HG02798 (cell line): ENCODE measurements around the gene CSNK1E.
"Not testable (repeated sequence)": the region's sequence is repeated elsewhere in the genome, so short reads cannot be mapped to it uniquely, and the experiment has no call there.

Experiments
- ATAC-seq: cut with Tn5 transposase; IDR thresholded peaks from one replicate; pipeline ENCODE4 v1.9.1; 2021; ENCODE audit warnings: mild to moderate bottlenecking; ENCODE audit not compliant: unreplicated experiment, poor library complexity

CSNK1E gene

GRCh38 chr22:38317122-38317994 is at the start of gene CSNK1E:
Gene CSNK1E, minus strand, starts transcription at chr22:38317433. Its CDS starts 3,276 bp downstream, at chr22:38314157.
- peak; percentile 50 for ATAC-seq

- ATAC-seq: not testable (repeated sequence)
Measured at GRCh38 chr22:38365829-38366228, 48.6 kb upstream of the CSNK1E start.

- not testable (repeated sequence) for ATAC-seq
Measured at GRCh38 chr22:38365174-38365573, 47.9 kb upstream of the CSNK1E start.

GRCh38 chr22:38360560-38360959 is 43.3 kb upstream of the CSNK1E start:
- not testable (repeated sequence) for ATAC-seq

GRCh38 chr22:38359817-38360216 is 42.6 kb upstream of the CSNK1E start:
- not testable (repeated sequence) for ATAC-seq

GRCh38 chr22:38357971-38358370 is 40.7 kb upstream of the CSNK1E start:
- ATAC-seq: not testable (repeated sequence)

- no peak for ATAC-seq
Measured at GRCh38 chr22:38355275-38355674, 38.0 kb upstream of the CSNK1E start.

GRCh38 chr22:38353701-38354100 is 36.5 kb upstream of the CSNK1E start:
- ATAC-seq: peak; percentile 3

GRCh38 chr22:38353142-38353629 is 36.0 kb upstream of the CSNK1E start:
- ATAC-seq: peak; percentile 68

- no peak for ATAC-seq
Measured at GRCh38 chr22:38352436-38352835, 35.2 kb upstream of the CSNK1E start.

- ATAC-seq: no peak
Measured at GRCh38 chr22:38350444-38351359, 33.5 kb upstream of the CSNK1E start.

GRCh38 chr22:38348751-38349496 is 31.7 kb upstream of the CSNK1E start:
- no peak for ATAC-seq

GRCh38 chr22:38347944-38348750 is 30.9 kb upstream of the CSNK1E start:
- ATAC-seq: peak; percentile 36

- no peak for ATAC-seq
Measured at GRCh38 chr22:38347181-38347943, 30.1 kb upstream of the CSNK1E start.

GRCh38 chr22:38346506-38346905 is 29.3 kb upstream of the CSNK1E start:
- no peak for ATAC-seq

- no peak for ATAC-seq
Measured at GRCh38 chr22:38345782-38346181, 28.5 kb upstream of the CSNK1E start.

GRCh38 chr22:38339893-38340292 is 22.7 kb upstream of the CSNK1E start:
- ATAC-seq: not testable (repeated sequence)

GRCh38 chr22:38338772-38339379 is 21.6 kb upstream of the CSNK1E start:
- ATAC-seq: no peak
